Measurements from ENCODE around the gene LEKR1. TPM values are rescaled to one million over a fixed set of nuclear protein-coding genes. Genes with fewer than 3 reads are reported as not detected.

LEKR1 gene
- total and polyA plus RNA-seq, 9 of the 15 experiments (the other 6 are each of a cell fraction or from before 2014, with no cell fraction given), result 0.76 to 1.8 (median 1.2) TPM

DNA sequence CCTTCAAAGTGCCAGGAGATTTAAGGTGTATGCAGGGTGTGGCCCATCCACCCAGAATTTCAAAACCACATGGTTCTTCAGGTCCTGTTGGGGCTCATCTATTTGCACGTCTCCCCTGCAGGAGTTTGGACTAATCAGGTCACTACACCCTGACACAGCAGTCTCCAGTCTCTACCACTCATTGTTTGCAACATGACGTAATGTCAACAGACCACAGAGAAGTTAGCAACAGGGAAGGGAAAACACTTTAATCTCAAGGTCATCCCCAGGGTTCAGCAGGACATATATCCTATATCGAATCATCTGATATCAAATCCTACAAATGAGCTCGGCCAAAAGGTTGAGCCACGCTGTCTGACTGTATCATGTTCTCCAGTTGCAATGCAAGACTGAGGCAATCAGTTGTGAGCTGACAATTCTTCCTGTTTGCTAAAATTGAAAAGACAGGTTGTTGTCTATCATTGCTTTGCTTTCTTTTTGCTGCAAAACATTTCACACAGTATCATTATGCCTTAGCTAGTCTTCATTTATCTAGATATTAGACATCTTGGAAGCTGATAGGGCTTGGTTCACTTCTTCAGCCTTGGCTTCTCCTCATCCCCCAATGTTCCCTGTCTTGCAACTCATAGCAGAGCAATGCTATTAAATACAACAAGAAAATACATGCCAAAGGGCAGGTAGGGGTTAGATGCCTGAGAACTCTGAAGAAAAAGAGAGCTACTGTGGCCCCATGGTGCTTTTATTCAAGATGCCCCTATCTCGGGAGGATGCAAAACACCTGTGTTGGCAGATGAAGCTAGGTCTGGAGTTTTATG, 13.4 kb upstream of the LEKR1 start (continued):
- TF ChIP-seq, protein P1, sequence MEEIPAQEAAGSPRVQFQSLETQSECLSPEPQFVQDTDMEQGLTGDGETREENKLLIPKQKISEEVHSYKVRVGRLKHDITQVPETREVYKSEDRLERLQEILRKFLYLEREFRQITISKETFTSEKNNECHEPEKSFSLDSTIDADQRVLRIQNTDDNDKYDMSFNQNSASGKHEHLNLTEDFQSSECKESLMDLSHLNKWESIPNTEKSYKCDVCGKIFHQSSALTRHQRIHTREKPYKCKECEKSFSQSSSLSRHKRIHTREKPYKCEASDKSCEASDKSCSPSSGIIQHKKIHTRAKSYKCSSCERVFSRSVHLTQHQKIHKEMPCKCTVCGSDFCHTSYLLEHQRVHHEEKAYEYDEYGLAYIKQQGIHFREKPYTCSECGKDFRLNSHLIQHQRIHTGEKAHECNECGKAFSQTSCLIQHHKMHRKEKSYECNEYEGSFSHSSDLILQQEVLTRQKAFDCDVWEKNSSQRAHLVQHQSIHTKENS (CRISPR knock-in tag; IDR thresholded peaks at IDR 0.05), result no peak
- TF ChIP-seq, protein P2, sequence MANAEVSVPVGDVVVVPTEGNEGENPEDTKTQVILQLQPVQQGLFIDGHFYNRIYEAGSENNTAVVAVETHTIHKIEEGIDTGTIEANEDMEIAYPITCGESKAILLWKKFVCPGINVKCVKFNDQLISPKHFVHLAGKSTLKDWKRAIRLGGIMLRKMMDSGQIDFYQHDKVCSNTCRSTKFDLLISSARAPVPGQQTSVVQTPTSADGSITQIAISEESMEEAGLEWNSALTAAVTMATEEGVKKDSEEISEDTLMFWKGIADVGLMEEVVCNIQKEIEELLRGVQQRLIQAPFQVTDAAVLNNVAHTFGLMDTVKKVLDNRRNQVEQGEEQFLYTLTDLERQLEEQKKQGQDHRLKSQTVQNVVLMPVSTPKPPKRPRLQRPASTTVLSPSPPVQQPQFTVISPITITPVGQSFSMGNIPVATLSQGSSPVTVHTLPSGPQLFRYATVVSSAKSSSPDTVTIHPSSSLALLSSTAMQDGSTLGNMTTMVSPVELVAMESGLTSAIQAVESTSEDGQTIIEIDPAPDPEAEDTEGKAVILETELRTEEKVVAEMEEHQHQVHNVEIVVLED (CRISPR knock-in tag; IDR thresholded peaks at IDR 0.05), result no peak; the same call in 1 of the 2 replicates
- TF ChIP-seq NONO (IDR thresholded peaks at IDR 0.05; ENCODE audit: low read depth in 2 of 2, low read length in 1 of 2), result no peak
- TF ChIP-seq, protein P3, sequence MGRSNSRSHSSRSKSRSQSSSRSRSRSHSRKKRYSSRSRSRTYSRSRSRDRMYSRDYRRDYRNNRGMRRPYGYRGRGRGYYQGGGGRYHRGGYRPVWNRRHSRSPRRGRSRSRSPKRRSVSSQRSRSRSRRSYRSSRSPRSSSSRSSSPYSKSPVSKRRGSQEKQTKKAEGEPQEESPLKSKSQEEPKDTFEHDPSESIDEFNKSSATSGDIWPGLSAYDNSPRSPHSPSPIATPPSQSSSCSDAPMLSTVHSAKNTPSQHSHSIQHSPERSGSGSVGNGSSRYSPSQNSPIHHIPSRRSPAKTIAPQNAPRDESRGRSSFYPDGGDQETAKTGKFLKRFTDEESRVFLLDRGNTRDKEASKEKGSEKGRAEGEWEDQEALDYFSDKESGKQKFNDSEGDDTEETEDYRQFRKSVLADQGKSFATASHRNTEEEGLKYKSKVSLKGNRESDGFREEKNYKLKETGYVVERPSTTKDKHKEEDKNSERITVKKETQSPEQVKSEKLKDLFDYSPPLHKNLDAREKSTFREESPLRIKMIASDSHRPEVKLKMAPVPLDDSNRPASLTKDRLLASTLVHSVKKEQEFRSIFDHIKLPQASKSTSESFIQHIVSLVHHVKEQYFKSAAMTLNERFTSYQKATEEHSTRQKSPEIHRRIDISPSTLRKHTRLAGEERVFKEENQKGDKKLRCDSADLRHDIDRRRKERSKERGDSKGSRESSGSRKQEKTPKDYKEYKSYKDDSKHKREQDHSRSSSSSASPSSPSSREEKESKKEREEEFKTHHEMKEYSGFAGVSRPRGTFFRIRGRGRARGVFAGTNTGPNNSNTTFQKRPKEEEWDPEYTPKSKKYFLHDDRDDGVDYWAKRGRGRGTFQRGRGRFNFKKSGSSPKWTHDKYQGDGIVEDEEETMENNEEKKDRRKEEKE (IDR thresholded peaks at IDR 0.05; ENCODE audit: borderline replicate concordance in 1 of 2, control insufficient read depth in 1 of 2, low read depth in 2 of 2, low read length in 1 of 2), result no peak
- no peak for TF ChIP-seq KDM2B (CRISPR knock-in tag; IDR thresholded peaks at IDR 0.05)
- no peak for TF ChIP-seq NFATC3 (IDR thresholded peaks at IDR 0.05)
- no peak for TF ChIP-seq ZFP1 (CRISPR knock-in tag; IDR thresholded peaks at IDR 0.05)
- TF ChIP-seq, protein P4, sequence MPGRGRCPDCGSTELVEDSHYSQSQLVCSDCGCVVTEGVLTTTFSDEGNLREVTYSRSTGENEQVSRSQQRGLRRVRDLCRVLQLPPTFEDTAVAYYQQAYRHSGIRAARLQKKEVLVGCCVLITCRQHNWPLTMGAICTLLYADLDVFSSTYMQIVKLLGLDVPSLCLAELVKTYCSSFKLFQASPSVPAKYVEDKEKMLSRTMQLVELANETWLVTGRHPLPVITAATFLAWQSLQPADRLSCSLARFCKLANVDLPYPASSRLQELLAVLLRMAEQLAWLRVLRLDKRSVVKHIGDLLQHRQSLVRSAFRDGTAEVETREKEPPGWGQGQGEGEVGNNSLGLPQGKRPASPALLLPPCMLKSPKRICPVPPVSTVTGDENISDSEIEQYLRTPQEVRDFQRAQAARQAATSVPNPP (IDR thresholded peaks at IDR 0.05; ENCODE audit: borderline replicate concordance, insufficient read depth, insufficient read length), result no peak
- TF ChIP-seq SRSF7 (optimal IDR thresholded peaks at IDR 0.05; ENCODE audit: low read depth, low read length), result no peak
- TF ChIP-seq FOXK2 (conservative IDR thresholded peaks at IDR 0.05 in 1 of 2, IDR thresholded peaks at IDR 0.05 in 1 of 2; ENCODE audit: low read depth in 2 of 2), result peak; percentile 95 to 97
- no peak for TF ChIP-seq SRSF3 (IDR thresholded peaks at IDR 0.05; ENCODE audit: insufficient read depth, low read length)
- TF ChIP-seq IFI16 (CRISPR knock-in tag; IDR thresholded peaks at IDR 0.05), result no peak
- TF ChIP-seq NR2C1 (IDR thresholded peaks at IDR 0.05), result peak; percentile 48; the same call in 1 of the 2 replicates
- peak; percentile 60 for TF ChIP-seq NR2C1 (tag; IDR thresholded peaks at IDR 0.05)
- TF ChIP-seq, protein P5, sequence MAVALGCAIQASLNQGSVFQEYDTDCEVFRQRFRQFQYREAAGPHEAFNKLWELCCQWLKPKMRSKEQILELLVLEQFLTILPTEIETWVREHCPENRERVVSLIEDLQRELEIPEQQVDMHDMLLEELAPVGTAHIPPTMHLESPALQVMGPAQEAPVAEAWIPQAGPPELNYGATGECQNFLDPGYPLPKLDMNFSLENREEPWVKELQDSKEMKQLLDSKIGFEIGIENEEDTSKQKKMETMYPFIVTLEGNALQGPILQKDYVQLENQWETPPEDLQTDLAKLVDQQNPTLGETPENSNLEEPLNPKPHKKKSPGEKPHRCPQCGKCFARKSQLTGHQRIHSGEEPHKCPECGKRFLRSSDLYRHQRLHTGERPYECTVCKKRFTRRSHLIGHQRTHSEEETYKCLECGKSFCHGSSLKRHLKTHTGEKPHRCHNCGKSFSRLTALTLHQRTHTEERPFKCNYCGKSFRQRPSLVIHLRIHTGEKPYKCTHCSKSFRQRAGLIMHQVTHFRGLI (CRISPR knock-in tag; IDR thresholded peaks at IDR 0.05), result no peak
- no peak for TF ChIP-seq PRMT5 (CRISPR knock-in tag; IDR thresholded peaks at IDR 0.05)
- TF ChIP-seq SP2 (IDR thresholded peaks at IDR 0.05; ENCODE audit: extremely low read depth, low read depth, low read length, poor library complexity, severe bottlenecking), result no peak
- no peak for TF ChIP-seq HEY1 (CRISPR knock-in tag; IDR thresholded peaks at IDR 0.05; ENCODE audit: borderline replicate concordance)

Measured in K562 (cell line).